Measurements from ENCODE around the gene ZMYND10. TPM values are rescaled to one million over a fixed set of nuclear protein-coding genes. Genes with fewer than 3 reads are reported as not detected.

The ZMYND10 gene
- total and polyA plus RNA-seq, 2 donors (not counting 1 experiment from before 2014, with no cell fraction given), result 0.32 to 0.83 TPM

- no peaks in the 10 kb centered on the region for H3K9me3 ChIP-seq (ENCODE audit: control insufficient read depth, insufficient read depth, low read depth, low read length)
- no peak overlapping the region for H2AFZ ChIP-seq (ENCODE audit: low read length)
- no peaks in the 10 kb centered on the region for H3K36me3 ChIP-seq (ENCODE audit: control insufficient read depth, insufficient read depth, low read length)
- no peak overlapping the region for H3K9ac ChIP-seq (ENCODE audit: insufficient read depth, low read length)
- H3K4me2 ChIP-seq (ENCODE audit: extremely low read depth, insufficient read depth, low read length), result no peak overlapping the region
- TF ChIP-seq CTCF (conservative IDR thresholded peaks at IDR 0.05 in 1 of 2, IDR thresholded peaks at IDR 0.05 in 1 of 2; ENCODE audit: low read depth in 1 of 2, low read length in 2 of 2) (no peak), EZH2 (IDR thresholded peaks at IDR 0.05; ENCODE audit: low read length, missing control alignments) (no peak)
- no peak overlapping the region for H3K27ac ChIP-seq (ENCODE audit: insufficient read depth, low read length)
- H3K4me1 ChIP-seq (ENCODE audit: control insufficient read depth, extremely low read depth, insufficient read depth, low read length), result peaks cover 10% of the 10 kb centered on the region
- peak in 1 of 2 donors; percentile 39 for DNase-seq (ENCODE audit: low read depth in 2 of 2)
- H3K79me2 ChIP-seq (ENCODE audit: control insufficient read depth, insufficient read depth, low read length), result no peaks in the 10 kb centered on the region
- no peak overlapping the region for H3K4me3 ChIP-seq (replicated peaks in 1 of 4; ENCODE audit: control extremely low read depth in 1 of 4, insufficient read depth in 1 of 4, low read depth in 3 of 4, low read length in 4 of 4)
- H3K27me3 ChIP-seq (ENCODE audit: control insufficient read depth, insufficient read depth, low read length), result no peaks in the 10 kb centered on the region
- no peaks in the 10 kb centered on the region for H4K20me1 ChIP-seq (ENCODE audit: control insufficient read depth, extremely low read depth, insufficient read depth, low read length)
Observed at GRCh38 chr3:50304601-50305000, 40.9 kb downstream of the ZMYND10 start.

GRCh38 chr3:50303013-50303815 is 42.3 kb downstream of the ZMYND10 start, which contains the start of gene HYAL1:
Gene HYAL1 (minus strand): TSS chr3:50303574. CDS start chr3:50302956, 618 bp downstream.
- Histone ChIP-seq H2AFZ (ENCODE audit: low read length) (no peak within 1 kb of the TSS), H3K79me2 (ENCODE audit: control insufficient read depth, insufficient read depth, low read length) (no peaks in the 10 kb centered on the region), H3K9me3 (ENCODE audit: control insufficient read depth, insufficient read depth, low read depth, low read length) (no peaks in the 10 kb centered on the region), H3K27me3 (ENCODE audit: control insufficient read depth, insufficient read depth, low read length) (no peaks in the 10 kb centered on the region), H3K9ac (ENCODE audit: insufficient read depth, low read length) (no peak within 1 kb of the TSS), H3K4me1 (ENCODE audit: control insufficient read depth, extremely low read depth, insufficient read depth, low read length) (peaks cover 15% of the 10 kb centered on the region), H3K27ac (ENCODE audit: insufficient read depth, low read length) (no peak within 1 kb of the TSS), H4K20me1 (ENCODE audit: control insufficient read depth, extremely low read depth, insufficient read depth, low read length) (no peaks in the 10 kb centered on the region), H3K4me2 (ENCODE audit: extremely low read depth, insufficient read depth, low read length) (no peak within 1 kb of the TSS), H3K4me3 (replicated peaks in 1 of 4; ENCODE audit: control extremely low read depth in 1 of 4, insufficient read depth in 1 of 4, low read depth in 3 of 4, low read length in 4 of 4) (no peak within 1 kb of the TSS), H3K36me3 (ENCODE audit: control insufficient read depth, insufficient read depth, low read length) (no peaks in the 10 kb centered on the region)
- TF ChIP-seq CTCF (conservative IDR thresholded peaks at IDR 0.05 in 1 of 2, IDR thresholded peaks at IDR 0.05 in 1 of 2; ENCODE audit: low read depth in 1 of 2, low read length in 2 of 2) (peak in 1 of 2 donors; percentile 17), EZH2 (IDR thresholded peaks at IDR 0.05; ENCODE audit: low read length, missing control alignments) (no peak)
- no peak for DNase-seq (ENCODE audit: low read depth in 2 of 2)

GRCh38 chr3:50302095-50303012 is 43.2 kb downstream of the ZMYND10 start:
- Histone ChIP-seq H3K9me3 (ENCODE audit: control insufficient read depth, insufficient read depth, low read depth, low read length) (no peaks in the 10 kb centered on the region), H3K4me2 (ENCODE audit: extremely low read depth, insufficient read depth, low read length) (no peak overlapping the region), H3K27me3 (ENCODE audit: control insufficient read depth, insufficient read depth, low read length) (no peaks in the 10 kb centered on the region), H2AFZ (ENCODE audit: low read length) (no peak overlapping the region), H3K4me1 (ENCODE audit: control insufficient read depth, extremely low read depth, insufficient read depth, low read length) (peaks cover 15% of the 10 kb centered on the region), H3K9ac (ENCODE audit: insufficient read depth, low read length) (no peak overlapping the region), H3K36me3 (ENCODE audit: control insufficient read depth, insufficient read depth, low read length) (no peaks in the 10 kb centered on the region), H3K27ac (ENCODE audit: insufficient read depth, low read length) (no peak overlapping the region), H3K4me3 (replicated peaks in 1 of 4; ENCODE audit: control extremely low read depth in 1 of 4, insufficient read depth in 1 of 4, low read depth in 3 of 4, low read length in 4 of 4) (no peak overlapping the region), H4K20me1 (ENCODE audit: control insufficient read depth, extremely low read depth, insufficient read depth, low read length) (no peaks in the 10 kb centered on the region), H3K79me2 (ENCODE audit: control insufficient read depth, insufficient read depth, low read length) (no peaks in the 10 kb centered on the region)
- no peak for TF ChIP-seq CTCF (conservative IDR thresholded peaks at IDR 0.05 in 1 of 2, IDR thresholded peaks at IDR 0.05 in 1 of 2; ENCODE audit: low read depth in 1 of 2, low read length in 2 of 2)
- DNase-seq (ENCODE audit: low read depth in 2 of 2), result no peak
